Tibial nerve (tissue), 4 donors: Measurements from ENCODE around the gene MIER2.

Experiments
- CTCF ChIP-seq, 5 experiments: fragments of 200-600 bp in 3 of 5; fragments of 450-650 bp in 2 of 5; sonication (generic) in 3 of 5; IDR thresholded peaks; one replicate each; pipeline ENCODE4 v1.5.1; 2016 to 2019; ENCODE audit warnings: antibody characterized with exemption in 5 of 5, mild to moderate bottlenecking in 3 of 5, moderate library complexity in 2 of 5
- EP300 ChIP-seq, 2 donors: sonication (generic); formaldehyde crosslinking; IDR thresholded peaks; one replicate each; pipeline ENCODE4 v1.6.1; 2017; ENCODE audit warnings: antibody characterized with exemption in 2 of 2, mild to moderate bottlenecking in 1 of 2
- POLR2A ChIP-seq, 2 donors: fragments of 450-650 bp; IDR thresholded peaks; one replicate each; pipeline ENCODE4 v1.6.1; 2017; ENCODE audit warnings: antibody characterized with exemption in 2 of 2, mild to moderate bottlenecking in 2 of 2, moderate library complexity in 2 of 2

GRCh38 chr19:339262-339887, 5.2 kb downstream of the MIER2 start:
- no peak for TF ChIP-seq CTCF (IDR thresholded peaks at IDR 0.05)
- no peak for TF ChIP-seq POLR2A (IDR thresholded peaks at IDR 0.05)
- no peak for TF ChIP-seq EP300 (IDR thresholded peaks at IDR 0.05)
